MM.1S (cell line): ENCODE results near the gene CENPA.

Experiments
- DNase-seq: peaks from one replicate; pipeline ENCODE4 v3.0.0-alpha.2; 2015
- H2AFZ ChIP-seq: fragments of 300-600 bp; sonication (generic); 2 replicates; pipeline ENCODE4 v1.6.0; 2016; ENCODE audit warnings: antibody characterized with exemption, low read length
- H3F3A ChIP-seq: fragments of 300-600 bp; sonication (generic); 2 replicates; pipeline ENCODE4 v1.6.1; 2016; ENCODE audit warnings: mild to moderate bottlenecking, antibody characterized with exemption, low read length, moderate library complexity, mixed read lengths; ENCODE audit not compliant: insufficient read depth
- H3K27ac ChIP-seq: fragments of 300-600 bp; sonication (generic); 2 replicates; pipeline ENCODE4 v1.5.1; 2016; ENCODE audit warnings: mild to moderate bottlenecking, low read length
- H3K27me3 ChIP-seq: fragments of 300-600 bp; sonication (generic); replicated peaks from 2 replicates; pipeline ENCODE4 v1.6.0; 2016; ENCODE audit warnings: low read length; ENCODE audit not compliant: insufficient read depth
- H3K36me3 ChIP-seq: fragments of 300-600 bp; sonication (generic); replicated peaks from 2 replicates; pipeline ENCODE4 v1.6.1; 2016; ENCODE audit warnings: mild to moderate bottlenecking, low read length, mixed read lengths; ENCODE audit not compliant: insufficient read depth
- H3K4me1 ChIP-seq: fragments of 300-600 bp; sonication (generic); 2 replicates; pipeline ENCODE4 v1.6.1; 2016; ENCODE audit warnings: low read length, mixed read lengths
- H3K4me2 ChIP-seq: fragments of 300-600 bp; sonication (generic); 2 replicates; pipeline ENCODE4 v1.6.0; 2016; ENCODE audit warnings: low read depth, low read length
- H3K4me3 ChIP-seq: fragments of 300-600 bp; sonication (generic); 2 replicates; pipeline ENCODE4 v1.5.1; 2016; ENCODE audit warnings: low read length, mixed read lengths
- H3K79me2 ChIP-seq: fragments of 300-600 bp; sonication (generic); 2 replicates; pipeline ENCODE4 v1.6.1; 2016; ENCODE audit warnings: mixed run types, low read length, mixed read lengths
- H3K9ac ChIP-seq: fragments of 300-600 bp; sonication (generic); 2 replicates; pipeline ENCODE4 v1.6.1; 2016; ENCODE audit warnings: low read length, mixed read lengths
- H3K9me2 ChIP-seq: fragments of 300-600 bp; sonication (generic); replicated peaks from 2 replicates; pipeline ENCODE4 v1.6.1; 2016; ENCODE audit warnings: mild to moderate bottlenecking, low read length, mixed read lengths; ENCODE audit not compliant: insufficient read depth
- H3K9me3 ChIP-seq: fragments of 300-600 bp; sonication (generic); replicated peaks from 2 replicates; pipeline ENCODE4 v1.6.1; 2016; ENCODE audit warnings: mild to moderate bottlenecking, low read length, mixed read lengths; ENCODE audit not compliant: insufficient read depth
- H4K20me1 ChIP-seq: fragments of 300-600 bp; sonication (generic); 2 replicates; pipeline ENCODE4 v1.6.1; 2016; ENCODE audit warnings: mild to moderate bottlenecking, low read length, moderate library complexity, mixed read lengths; ENCODE audit not compliant: insufficient read depth
- CTCF ChIP-seq: fragments of 300-600 bp; sonication (generic); IDR thresholded peaks from 2 replicates; pipeline ENCODE4 v1.5.1; 2016; ENCODE audit warnings: antibody characterized with exemption, low read length, mixed read lengths
- EZH2 ChIP-seq: fragments of 300-600 bp; sonication (generic); optimal IDR thresholded peaks from 2 replicates; pipeline ENCODE3; 2017; ENCODE audit warnings: low read depth, mild to moderate bottlenecking, antibody characterized with exemption, low read length, mixed read lengths
- EZH2phosphoT487 ChIP-seq: fragments of 300-600 bp; sonication (generic); IDR thresholded peaks from 2 replicates; pipeline ENCODE4 v1.6.1; 2018; ENCODE audit warnings: antibody characterized with exemption, low read length

CENPA gene

GRCh38 chr2:26765475-26766200, 20.2 kb upstream of the CENPA start:
- 0 out of 2 replicates have a peak, but pooled peaks cover 3% of the 10 kb centered on the region for H3K4me1 ChIP-seq
- H3K9me3 ChIP-seq, result no peaks in the 10 kb centered on the region
- H3K9me2 ChIP-seq, result no peaks in the 10 kb centered on the region
- TF ChIP-seq EZH2 (no peak), EZH2phosphoT487 (no peak), CTCF (no peak)
- H3K79me2 ChIP-seq, result peaks cover 42% of the 10 kb centered on the region
- H3F3A ChIP-seq, result no peaks in the 10 kb centered on the region
- no peak overlapping the region for H3K27ac ChIP-seq
- peak overlapping the region; percentile 77 for H3K4me2 ChIP-seq
- H3K4me3 ChIP-seq, result no peak overlapping the region
- no peaks in the 10 kb centered on the region for H3K27me3 ChIP-seq
- H3K36me3 ChIP-seq, result no peaks in the 10 kb centered on the region
- H2AFZ ChIP-seq, result no peak overlapping the region
- no peak overlapping the region for H3K9ac ChIP-seq
- no peaks in the 10 kb centered on the region for H4K20me1 ChIP-seq
- DNase-seq, result no peak

GRCh38 chr2:26767129-26767528, 18.7 kb upstream of the CENPA start:
- no peaks in the 10 kb centered on the region for H4K20me1 ChIP-seq

GRCh38 chr2:26767894-26768487, 17.9 kb upstream of the CENPA start:
- no peaks in the 10 kb centered on the region for H3K36me3 ChIP-seq
- TF ChIP-seq EZH2, result no peak
- TF ChIP-seq EZH2phosphoT487, result no peak
- no peak for TF ChIP-seq CTCF
- no peak for DNase-seq
- no peaks in the 10 kb centered on the region for H4K20me1 ChIP-seq
- no peak overlapping the region for H3K9ac ChIP-seq
- H3K27me3 ChIP-seq, result no peaks in the 10 kb centered on the region
- no peak overlapping the region for H2AFZ ChIP-seq
- no peak overlapping the region for H3K4me3 ChIP-seq
- no peaks in the 10 kb centered on the region for H3K9me3 ChIP-seq
- H3K79me2 ChIP-seq, result peaks cover 51% of the 10 kb centered on the region
- no peaks in the 10 kb centered on the region for H3F3A ChIP-seq
- no peak overlapping the region for H3K27ac ChIP-seq
- H3K9me2 ChIP-seq, result no peaks in the 10 kb centered on the region
- H3K4me2 ChIP-seq, result no peak overlapping the region
- H3K4me1 ChIP-seq, result 0 out of 2 replicates have a peak, but pooled peaks cover 3% of the 10 kb centered on the region

More at GRCh38 chr2:26767129-26767528, 18.7 kb upstream of the CENPA start:
- Histone ChIP-seq H3K79me2 (peaks cover 51% of the 10 kb centered on the region), H2AFZ (no peak overlapping the region), H3K27me3 (no peaks in the 10 kb centered on the region), H3K9me2 (no peaks in the 10 kb centered on the region), H3K4me2 (no peak overlapping the region), H3K9me3 (no peaks in the 10 kb centered on the region), H3K4me1 (0 out of 2 replicates have a peak, but pooled peaks cover 3% of the 10 kb centered on the region), H3K4me3 (no peak overlapping the region), H3K36me3 (no peaks in the 10 kb centered on the region), H3K9ac (no peak overlapping the region), H3K27ac (no peak overlapping the region), H3F3A (no peaks in the 10 kb centered on the region)
- no peak for DNase-seq
- no peak for TF ChIP-seq EZH2
- no peak for TF ChIP-seq CTCF
- TF ChIP-seq EZH2phosphoT487, result no peak
